SKM-1 (cell line): Measurements from ENCODE around the gene PPP1R10.
A peak's percentile ranks its signal among the peaks of the same experiment; 100 is the strongest.

Source experiments
- DNase-seq: peaks from one replicate; lab custom pipeline; 2025; ENCODE audit not compliant: unreplicated experiment; lab: John Stamatoyannopoulos, UW

The PPP1R10 gene

DNA sequence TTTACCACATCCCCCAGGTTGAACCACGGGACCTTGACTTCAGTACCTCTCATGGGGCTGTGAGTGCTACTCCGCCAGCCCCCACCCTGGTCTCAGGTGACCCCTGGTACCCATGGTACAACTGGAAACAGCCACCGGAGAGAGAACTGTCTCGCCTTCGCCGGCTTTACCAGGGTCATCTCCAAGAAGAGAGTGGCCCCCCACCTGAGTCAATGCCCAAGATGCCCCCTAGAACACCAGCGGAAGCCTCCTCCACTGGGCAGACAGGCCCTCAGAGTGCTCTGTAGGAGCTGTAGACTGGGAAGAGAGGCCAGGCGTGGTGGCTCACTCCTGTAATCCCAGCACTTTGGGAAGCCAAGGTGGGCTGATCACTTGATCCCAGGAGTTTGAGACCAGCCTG, 8.5 kb upstream of the PPP1R10 start:
- DNase-seq, result no peak

GRCh38 chr6:30619561-30619960, 2.5 kb upstream of the PPP1R10 start:
- no peak for DNase-seq

- no peak for DNase-seq
Observed at GRCh38 chr6:30618270-30618797, 1.3 kb upstream of the PPP1R10 start.

DNA sequence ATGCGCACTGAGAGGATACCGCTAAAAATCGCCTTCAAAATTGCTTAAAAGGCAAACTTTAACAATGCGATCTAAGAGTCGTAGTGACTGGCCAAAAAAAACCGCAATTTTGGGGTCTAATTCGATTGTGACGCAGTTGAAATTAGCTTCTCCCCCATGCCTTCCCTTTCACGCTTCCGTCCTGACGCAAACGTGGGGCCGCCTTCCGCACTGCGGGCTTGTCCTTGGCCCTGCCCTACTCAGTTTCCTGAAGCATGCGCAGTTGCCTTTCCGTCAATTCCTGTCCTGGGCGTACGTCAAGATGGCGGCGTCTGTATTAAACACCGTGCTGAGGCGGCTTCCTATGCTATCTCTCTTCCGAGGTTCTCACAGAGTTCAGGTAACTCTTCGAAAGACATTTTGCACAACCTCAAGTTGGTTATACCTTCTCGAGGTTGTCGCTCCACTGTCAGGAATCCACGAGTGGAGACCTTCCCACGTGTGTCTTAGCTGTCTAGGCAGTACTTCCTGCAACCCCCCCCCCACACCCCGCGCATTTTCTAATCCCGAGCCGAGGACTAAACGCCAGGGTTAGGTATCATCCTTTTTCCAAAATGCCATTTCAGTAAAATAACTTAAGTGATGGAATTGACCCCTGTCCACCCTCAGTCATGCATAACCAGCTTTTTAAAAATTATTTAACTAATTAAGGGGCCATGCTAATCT, 674 bp upstream of the PPP1R10 start, which contains the start of gene MRPS18B:
TSS of gene MRPS18B (plus strand) at position 276 of the 705 bp plus-strand sequence. CDS start at position 302, 26 bp downstream.
- peak; percentile 96 for DNase-seq

- DNase-seq, result no peak
Observed at GRCh38 chr6:30615958-30616810, 859 bp downstream of the PPP1R10 start.

DNA sequence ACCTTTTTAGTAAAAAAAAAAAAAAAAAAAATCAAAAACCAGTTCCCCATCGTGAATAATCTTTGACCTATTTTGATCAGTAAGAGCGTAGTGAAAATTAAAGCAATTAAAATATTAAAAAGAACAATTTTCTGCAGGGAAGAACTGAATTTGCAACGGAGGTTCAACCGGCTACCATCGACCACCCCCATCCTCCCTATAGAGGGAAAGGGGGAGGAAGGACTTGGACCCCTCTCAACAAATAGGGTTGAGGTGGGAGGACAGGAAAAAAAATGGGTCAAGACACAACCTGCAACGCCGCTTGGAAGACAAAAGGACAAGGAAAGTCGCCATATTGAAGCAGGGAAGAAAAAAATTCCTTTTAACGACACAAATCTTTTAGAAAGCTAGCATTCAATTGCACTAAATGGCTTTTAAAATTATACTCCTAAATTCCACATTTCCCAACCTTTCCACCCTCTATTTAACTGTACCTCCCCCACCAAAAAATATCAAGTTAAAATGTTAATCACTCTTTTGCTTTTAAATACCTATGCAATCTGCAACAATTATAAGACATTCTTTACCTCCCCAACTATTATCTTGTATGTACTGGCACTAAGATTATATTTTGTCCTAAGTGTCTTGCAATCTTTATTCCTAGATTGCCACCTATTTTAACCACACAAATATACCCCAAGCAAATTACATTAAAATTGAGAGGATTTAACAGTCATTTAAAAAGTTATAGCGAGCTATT, 1.7 kb downstream of the PPP1R10 start:
- DNase-seq, result no peak

DNA sequence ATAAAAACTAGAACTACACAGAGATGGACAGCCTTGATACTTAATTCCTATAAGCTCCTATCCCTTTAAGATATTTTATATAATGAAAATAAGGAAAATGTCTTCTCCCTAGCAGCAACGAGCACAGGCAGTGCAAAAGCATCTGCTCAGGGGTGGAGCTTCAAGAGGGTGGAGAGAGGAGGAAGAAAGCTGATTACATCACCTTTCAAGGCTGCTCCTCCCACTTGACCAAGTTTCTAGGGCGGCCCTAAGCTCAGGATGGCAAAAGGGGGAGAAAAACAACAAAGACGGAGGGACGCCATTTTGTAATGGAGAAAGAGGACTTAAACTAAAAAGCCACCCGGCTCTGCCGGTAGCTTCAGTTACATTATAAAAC, 2.2 kb downstream of the PPP1R10 start:
- DNase-seq, result peak; percentile 97

- DNase-seq, result no peak
Observed at GRCh38 chr6:30614044-30614842, 2.8 kb downstream of the PPP1R10 start.

- DNase-seq, result no peak
Observed at GRCh38 chr6:30613251-30614043, 3.6 kb downstream of the PPP1R10 start.

GRCh38 chr6:30612687-30613248, 4.3 kb downstream of the PPP1R10 start:
- no peak for DNase-seq

GRCh38 chr6:30612213-30612612, 4.8 kb downstream of the PPP1R10 start:
- no peak for DNase-seq

DNA sequence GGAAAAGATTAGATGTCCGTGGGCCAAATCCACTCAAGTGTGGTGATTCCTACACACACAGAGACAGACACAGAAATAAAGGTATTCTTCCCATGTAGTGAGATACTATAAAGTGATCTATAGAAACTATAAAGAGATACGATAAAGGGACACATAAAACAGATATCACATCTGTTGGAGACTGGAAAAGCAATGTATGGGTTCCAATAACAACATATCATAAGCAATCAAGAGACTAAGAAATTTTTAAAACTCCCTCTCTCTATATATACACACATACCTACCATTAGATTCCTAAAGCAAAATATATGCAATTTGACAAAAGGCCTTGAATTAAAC, 5.2 kb downstream of the PPP1R10 start:
- DNase-seq, result no peak

DNA sequence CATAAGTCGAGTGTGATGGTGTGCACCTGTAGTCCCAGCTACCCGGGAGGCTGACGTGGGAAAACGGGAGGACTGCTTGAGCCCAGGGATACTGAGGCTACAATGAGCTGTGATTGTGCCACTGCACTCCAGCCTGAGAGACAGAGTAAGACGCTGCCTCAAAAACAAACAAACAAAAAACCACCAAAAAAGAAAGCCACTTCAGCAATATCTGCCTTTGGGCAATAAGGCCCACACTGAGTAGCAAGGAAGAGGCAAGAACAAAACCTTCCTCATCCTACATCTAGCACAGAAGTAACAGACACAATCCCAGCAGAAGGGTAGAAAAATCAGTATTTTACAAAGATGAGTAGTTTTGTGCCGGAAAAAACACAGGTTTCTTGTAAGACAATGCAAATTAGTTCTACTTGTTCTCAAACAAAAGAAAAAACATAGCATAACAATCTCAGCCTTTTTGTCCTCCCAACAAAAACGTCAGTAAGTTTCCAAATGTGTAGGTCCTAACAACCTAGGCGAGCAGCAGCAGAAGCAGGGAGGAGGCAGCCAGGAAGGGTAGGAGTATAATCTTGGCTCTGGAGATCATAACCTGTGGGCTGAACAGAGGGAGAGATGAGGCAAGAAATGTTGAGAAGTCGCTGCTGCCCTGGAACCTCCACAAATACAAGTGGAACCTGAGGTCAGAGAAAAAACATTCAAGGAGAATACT, 5.7 kb downstream of the PPP1R10 start:
- DNase-seq, result no peak

DNA sequence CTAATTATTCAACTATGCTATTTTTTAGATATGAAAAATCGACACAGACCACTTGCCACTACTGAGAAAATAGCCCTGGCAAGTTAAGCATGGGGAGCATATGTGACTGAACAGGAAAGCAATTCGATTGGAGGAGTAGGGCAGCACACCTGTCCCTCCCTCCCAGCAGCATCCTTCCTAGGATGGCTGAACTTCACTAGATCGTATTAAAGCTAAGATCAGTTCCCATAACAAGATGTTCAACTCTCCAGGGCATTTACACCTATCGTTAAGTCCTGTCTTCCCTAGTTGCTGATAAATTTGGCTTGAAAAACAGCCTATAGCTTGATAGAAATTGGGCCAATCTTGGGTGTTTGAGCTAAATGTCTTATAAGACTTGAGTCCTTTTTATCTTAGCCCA, 7.0 kb downstream of the PPP1R10 start:
- no peak for DNase-seq

GRCh38 chr6:30603961-30604360, 13.1 kb downstream of the PPP1R10 start:
- no peak for DNase-seq

DNA sequence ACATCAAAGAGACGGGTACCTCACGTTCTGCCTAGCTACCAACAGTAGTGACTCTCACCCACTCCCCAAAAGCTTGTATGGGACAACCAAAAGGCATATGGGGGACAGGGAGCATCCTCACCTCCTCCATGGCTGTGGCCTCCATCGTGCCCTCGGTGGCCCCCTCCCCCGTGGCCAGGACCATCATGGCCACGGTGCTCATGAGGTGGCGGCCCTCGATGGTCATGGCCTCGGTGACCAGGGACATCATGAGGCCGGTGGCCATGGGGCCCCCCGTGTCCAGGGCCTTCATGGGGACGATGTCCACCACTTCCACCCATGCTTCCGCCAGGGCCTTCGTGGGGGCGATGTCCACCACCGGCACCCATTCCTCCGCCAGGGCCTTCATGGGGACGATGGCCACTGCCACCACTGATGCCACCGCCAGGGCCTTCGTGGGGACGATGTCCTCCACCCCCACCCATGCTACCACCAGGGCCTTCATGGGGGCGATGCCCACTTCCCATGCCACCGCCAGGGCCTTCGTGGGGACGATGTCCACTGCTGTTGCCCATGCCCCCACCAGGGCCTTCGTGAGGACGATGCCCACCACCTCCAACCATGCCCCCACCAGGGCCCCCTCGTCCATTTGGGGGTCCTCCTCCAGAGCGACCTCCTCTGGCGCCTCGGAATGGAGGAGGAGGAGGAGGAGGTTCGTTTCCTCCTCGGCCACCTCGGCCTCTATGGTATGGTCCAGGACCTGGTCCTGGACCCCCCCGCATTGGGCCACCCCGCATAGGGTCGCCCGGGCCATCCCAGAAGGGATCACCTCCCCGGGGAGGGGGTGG, 15.0 kb downstream of the PPP1R10 start:
- DNase-seq, result no peak

- no peak for DNase-seq
Observed at GRCh38 chr6:30601436-30601814, 15.6 kb downstream of the PPP1R10 start.

DNA sequence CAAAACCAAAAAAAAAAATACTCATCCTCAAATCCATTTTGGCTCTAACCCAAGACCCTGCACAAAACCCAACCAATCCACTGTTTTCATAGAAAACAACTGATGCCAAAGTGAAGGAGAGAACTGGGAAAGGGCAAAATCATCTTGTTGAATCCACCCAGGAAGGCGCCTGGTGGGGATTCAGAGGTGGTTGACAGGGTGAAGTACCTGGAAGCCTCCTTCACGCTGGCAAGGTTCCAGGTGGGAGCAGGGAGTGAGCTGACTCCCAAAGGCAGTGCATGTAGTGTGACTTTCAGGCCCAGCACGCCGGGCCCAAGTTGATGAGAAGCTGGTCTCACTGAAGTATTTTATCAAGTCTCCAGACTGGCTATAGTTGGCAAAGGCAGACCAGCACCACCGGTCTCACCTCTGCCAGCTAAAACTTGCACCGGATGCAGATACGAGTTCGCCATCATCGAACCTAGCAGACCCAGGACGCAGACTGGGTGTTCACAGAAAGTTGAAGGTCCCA, 16.5 kb downstream of the PPP1R10 start:
- no peak for DNase-seq
